Activated T-helper 2 cell treated with anti-CD3 and anti-CD28 coated beads, Interferon-gamma antibody, Interleukin-2, Interleukin-4, amounts not matched to agents 10 μg/mL and 5 μg/mL and 100 μg/mL, durations not matched to agents 14 hours and 24 hours and 36 hours (primary cell): ENCODE results near the gene SAMD4B. TPM values are rescaled to one million over a fixed set of nuclear protein-coding genes. Genes with fewer than 3 reads are reported as not detected.

Experiments used
- DNase-seq: peaks from one replicate; pipeline ENCODE4 v3.0.0; 2021; ENCODE audit warnings: low spot score
- H3K27ac Mint-ChIP-seq: one replicate; pipeline ENCODE4 v1.8.0; 2021; ENCODE audit warnings: mixed read lengths
- H3K27me3 Mint-ChIP-seq: one replicate; pipeline ENCODE4 v1.8.0; 2021; ENCODE audit warnings: low read depth, mixed read lengths
- H3K36me3 Mint-ChIP-seq: one replicate; pipeline ENCODE4 v1.8.0; 2021; ENCODE audit warnings: low read depth, mixed read lengths
- H3K4me1 Mint-ChIP-seq: one replicate; pipeline ENCODE4 v1.8.0; 2021; ENCODE audit warnings: low read depth, mixed read lengths
- H3K4me3 Mint-ChIP-seq: one replicate; pipeline ENCODE4 v1.8.0; 2021; ENCODE audit warnings: low read depth, mild to moderate bottlenecking, moderate library complexity, mixed read lengths
- H3K9me3 Mint-ChIP-seq: one replicate; pipeline ENCODE4 v1.8.0; 2021; ENCODE audit warnings: mixed read lengths
- intact Hi-C: fragments of 100-400 bp; cut with micrococcal nuclease; formaldehyde crosslinking; loops from one replicate; pipeline ENCODE4 v1.15.1; 2023
- total RNA-seq: library from RNA; stranded (reverse); gene quantifications from 2 replicates; pipeline ENCODE4 v1.2.3, GENCODE V29; 2022

SAMD4B gene
- total RNA-seq, 1 donor from 2014 or later: 64.0 TPM

- no peak overlapping the region for H3K4me3 Mint-ChIP-seq
- no peaks in the 10 kb centered on the region for H3K9me3 Mint-ChIP-seq
- peaks cover 61% of the 10 kb centered on the region for H3K36me3 Mint-ChIP-seq
- no peaks in the 10 kb centered on the region for H3K27me3 Mint-ChIP-seq
- H3K27ac Mint-ChIP-seq: no peak overlapping the region
- H3K4me1 Mint-ChIP-seq: peaks cover 54% of the 10 kb centered on the region
- intact Hi-C loops: loop anchor here (10.0 kb wide), 2 partner anchors 505 to 975 kb away; partner anchors contain the start of genes HNRNPL and PSMD8
- DNase-seq: no peak
Measured at GRCh38 chr19:39349326-39349725, 7.1 kb downstream of the SAMD4B start.

- Mint-ChIP-seq H3K9me3 (no peaks in the 10 kb centered on the region), H3K4me3 (no peak overlapping the region), H3K36me3 (peaks cover 59% of the 10 kb centered on the region), H3K4me1 (peaks cover 46% of the 10 kb centered on the region), H3K27ac (no peak overlapping the region), H3K27me3 (no peaks in the 10 kb centered on the region)
- intact Hi-C loops: loop anchor here (2.0 kb wide), 1 partner anchor 63 kb away; the partner anchor contains the start of gene PLEKHG2
- DNase-seq: no peak
Measured at GRCh38 chr19:39350156-39350555, 7.9 kb downstream of the SAMD4B start.

- H3K4me3 Mint-ChIP-seq: no peak overlapping the region
- intact Hi-C loops: loop anchor here (2.0 kb wide), 1 partner anchor 61 kb away; the partner anchor contains the start of gene PLEKHG2
- peaks cover 38% of the 10 kb centered on the region for H3K4me1 Mint-ChIP-seq
- H3K36me3 Mint-ChIP-seq: peaks cover 63% of the 10 kb centered on the region
- DNase-seq: peak; percentile 52
- peak overlapping the region; percentile 91 for H3K27ac Mint-ChIP-seq
- no peaks in the 10 kb centered on the region for H3K27me3 Mint-ChIP-seq
- no peaks in the 10 kb centered on the region for H3K9me3 Mint-ChIP-seq
Measured at GRCh38 chr19:39351537-39352064, 9.4 kb downstream of the SAMD4B start.

- H3K4me3 Mint-ChIP-seq: no peak overlapping the region
- no peaks in the 10 kb centered on the region for H3K27me3 Mint-ChIP-seq
- H3K9me3 Mint-ChIP-seq: no peaks in the 10 kb centered on the region
- H3K36me3 Mint-ChIP-seq: peaks cover 66% of the 10 kb centered on the region
- DNase-seq: no peak
- H3K27ac Mint-ChIP-seq: peak overlapping the region; percentile 91
- intact Hi-C loops: no loop called here
- H3K4me1 Mint-ChIP-seq: peaks cover 34% of the 10 kb centered on the region
Measured at GRCh38 chr19:39352381-39353255, 10.4 kb downstream of the SAMD4B start.

GRCh38 chr19:39355253-39355652 is 13.0 kb downstream of the SAMD4B start:
- DNase-seq: no peak
- intact Hi-C loops: no loop called here
- Mint-ChIP-seq H3K9me3 (no peaks in the 10 kb centered on the region), H3K27me3 (no peaks in the 10 kb centered on the region), H3K27ac (peak overlapping the region; percentile 17), H3K36me3 (peaks cover 60% of the 10 kb centered on the region), H3K4me3 (no peak overlapping the region), H3K4me1 (peaks cover 27% of the 10 kb centered on the region)

GRCh38 chr19:39356073-39356472 is 13.9 kb downstream of the SAMD4B start:
- peaks cover 26% of the 10 kb centered on the region for H3K4me1 Mint-ChIP-seq
- intact Hi-C loops: no loop called here
- DNase-seq: no peak
- no peaks in the 10 kb centered on the region for H3K27me3 Mint-ChIP-seq
- no peak overlapping the region for H3K27ac Mint-ChIP-seq
- H3K36me3 Mint-ChIP-seq: peaks cover 68% of the 10 kb centered on the region
- H3K9me3 Mint-ChIP-seq: no peaks in the 10 kb centered on the region
- no peak overlapping the region for H3K4me3 Mint-ChIP-seq

GRCh38 chr19:39356647-39357046 is 14.4 kb downstream of the SAMD4B start:
- no peaks in the 10 kb centered on the region for H3K27me3 Mint-ChIP-seq
- intact Hi-C loops: no loop called here
- H3K4me3 Mint-ChIP-seq: no peak overlapping the region
- H3K9me3 Mint-ChIP-seq: no peaks in the 10 kb centered on the region
- no peak for DNase-seq
- no peak overlapping the region for H3K27ac Mint-ChIP-seq
- peaks cover 20% of the 10 kb centered on the region for H3K4me1 Mint-ChIP-seq
- peaks cover 64% of the 10 kb centered on the region for H3K36me3 Mint-ChIP-seq

- H3K4me1 Mint-ChIP-seq: peaks cover 13% of the 10 kb centered on the region
- H3K27ac Mint-ChIP-seq: no peak overlapping the region
Measured at GRCh38 chr19:39359026-39359425, 16.8 kb downstream of the SAMD4B start.

GRCh38 chr19:39360599-39360998 is 18.4 kb downstream of the SAMD4B start:
- no peak overlapping the region for H3K27ac Mint-ChIP-seq
- DNase-seq: no peak
- intact Hi-C loops: no loop called here
- H3K36me3 Mint-ChIP-seq: peaks cover 60% of the 10 kb centered on the region
- no peak overlapping the region for H3K4me3 Mint-ChIP-seq
- H3K9me3 Mint-ChIP-seq: no peaks in the 10 kb centered on the region
- no peaks in the 10 kb centered on the region for H3K27me3 Mint-ChIP-seq
- H3K4me1 Mint-ChIP-seq: peaks cover 13% of the 10 kb centered on the region

More at GRCh38 chr19:39359026-39359425, 16.8 kb downstream of the SAMD4B start:
- DNase-seq: no peak
- H3K36me3 Mint-ChIP-seq: peaks cover 65% of the 10 kb centered on the region
- H3K9me3 Mint-ChIP-seq: no peaks in the 10 kb centered on the region
- no peak overlapping the region for H3K4me3 Mint-ChIP-seq
- H3K27me3 Mint-ChIP-seq: no peaks in the 10 kb centered on the region
- intact Hi-C loops: no loop called here

GRCh38 chr19:39362682-39363657 is 20.7 kb downstream of the SAMD4B start:
- DNase-seq: no peak
- peaks cover 8% of the 10 kb centered on the region for H3K4me1 Mint-ChIP-seq
- no peak overlapping the region for H3K27ac Mint-ChIP-seq
- H3K9me3 Mint-ChIP-seq: no peaks in the 10 kb centered on the region
- intact Hi-C loops: no loop called here
- peaks cover 47% of the 10 kb centered on the region for H3K36me3 Mint-ChIP-seq
- H3K4me3 Mint-ChIP-seq: no peak overlapping the region
- H3K27me3 Mint-ChIP-seq: no peaks in the 10 kb centered on the region

GRCh38 chr19:39363901-39364457 is 21.8 kb downstream of the SAMD4B start:
- DNase-seq: no peak
- Mint-ChIP-seq H3K36me3 (peaks cover 45% of the 10 kb centered on the region), H3K4me1 (peaks cover 3% of the 10 kb centered on the region), H3K9me3 (no peaks in the 10 kb centered on the region), H3K4me3 (no peak overlapping the region), H3K27ac (peak overlapping the region; percentile 43), H3K27me3 (no peaks in the 10 kb centered on the region)
- intact Hi-C loops: no loop called here

- Mint-ChIP-seq H3K36me3 (peaks cover 46% of the 10 kb centered on the region), H3K9me3 (no peaks in the 10 kb centered on the region), H3K27me3 (no peaks in the 10 kb centered on the region), H3K4me1 (no peaks in the 10 kb centered on the region), H3K4me3 (no peak overlapping the region), H3K27ac (no peak overlapping the region)
- intact Hi-C loops: no loop called here
- DNase-seq: no peak
Measured at GRCh38 chr19:39365531-39365930, 23.3 kb downstream of the SAMD4B start.
